A673 (cell line): Measurements from ENCODE around the gene STX1A. TPM values are rescaled to one million over a fixed set of nuclear protein-coding genes. Genes with fewer than 3 reads are reported as not detected.
A peak's percentile ranks its signal among the peaks of the same experiment; 100 is the strongest.

ENCODE experiments used
- BruUV-seq: library from RNA; stranded (reverse); fragments of 400-500 nt; replicated peaks from 2 replicates; lab custom pipeline; 2021; lab: Mats Ljungman, UMichigan
- CTCF ChIA-PET: fragments of 300-600 bp; sonication (Branson Sonifier 250); formaldehyde crosslinking; loops from one replicate; lab custom pipeline; 2022; ENCODE audit warnings: antibody characterized with exemption; lab: Charles Lee
- POLR2A ChIA-PET: fragments of 300-600 bp; sonication (Branson Sonifier 250); formaldehyde crosslinking; loops from one replicate; lab custom pipeline; 2022; ENCODE audit warnings: antibody characterized with exemption; ENCODE audit not compliant: low non-redundant PET; lab: Charles Lee
- DNase-seq: peaks from one replicate; pipeline ENCODE4 v3.0.0-alpha.2; 2015; ENCODE audit warnings: low spot score
- H3K27ac ChIP-seq: fragments of 200-600 bp; sonication (generic); 2 replicates; pipeline ENCODE4 v1.5.1; 2016; ENCODE audit warnings: mixed run types, low read depth, mild to moderate bottlenecking, mixed read lengths, antibody characterized with exemption, low read length; ENCODE audit not compliant: poor library complexity, severe bottlenecking
- H3K27me3 ChIP-seq: fragments of 200-600 bp; sonication (generic); replicated peaks from 2 replicates; pipeline ENCODE4 v1.6.1; 2017; ENCODE audit warnings: mixed run types, low read depth, mild to moderate bottlenecking, mixed read lengths, antibody characterized with exemption, low read length; ENCODE audit not compliant: insufficient read depth, poor library complexity
- H3K36me3 ChIP-seq: fragments of 200-600 bp; sonication (generic); 2 replicates; pipeline ENCODE4 v1.6.1; 2016; ENCODE audit warnings: mixed run types, mild to moderate bottlenecking, mixed read lengths, antibody characterized with exemption, low read length; ENCODE audit not compliant: insufficient read depth, poor library complexity, severe bottlenecking
- H3K4me1 ChIP-seq: fragments of 200-600 bp; sonication (generic); 2 replicates; pipeline ENCODE4 v1.6.1; 2017; ENCODE audit warnings: mixed run types, mild to moderate bottlenecking, mixed read lengths, antibody characterized with exemption, low read length; ENCODE audit not compliant: insufficient read depth, poor library complexity, severe bottlenecking
- H3K4me3 ChIP-seq: fragments of 200-600 bp; sonication (generic); 2 replicates; pipeline ENCODE4 v1.5.1; 2016; ENCODE audit warnings: low read depth, mixed run types, mild to moderate bottlenecking, mixed read lengths, low read length; ENCODE audit not compliant: poor library complexity, severe bottlenecking
- H3K9me3 ChIP-seq: fragments of 200-600 bp; sonication (generic); 2 replicates; pipeline ENCODE4 v1.6.1; 2016; ENCODE audit warnings: mixed run types, low read depth, mild to moderate bottlenecking, mixed read lengths, antibody characterized with exemption, low read length; ENCODE audit not compliant: poor library complexity, severe bottlenecking
- CTCF ChIP-seq: fragments of 300-800, 200-600 bp; sonication (generic); conservative IDR thresholded peaks from 2 replicates; pipeline ENCODE4 v1.5.1; 2017; ENCODE audit warnings: low read depth, mild to moderate bottlenecking, antibody characterized with exemption, low read length, moderate library complexity, mixed read lengths
- EZH2 ChIP-seq: fragments of 200-600 bp; sonication (generic); IDR thresholded peaks from 2 replicates; pipeline ENCODE4 v1.6.1; 2017; ENCODE audit warnings: borderline replicate concordance, low read depth, mild to moderate bottlenecking, mixed read lengths, antibody characterized with exemption, low read length; ENCODE audit not compliant: poor library complexity, severe bottlenecking
- intact Hi-C: fragments of 100-400 bp; cut with micrococcal nuclease; formaldehyde crosslinking; loops from one replicate; pipeline ENCODE4 v1.10.0; 2022; ENCODE audit not compliant: unreplicated experiment
- total RNA-seq: library from RNA; stranded (reverse); gene quantifications from 2 replicates; pipeline ENCODE4 v1.2.3, GENCODE V29; 2021

STX1A gene
- total RNA-seq, 1 experiment from 2014 or later, result 47.1 TPM

GRCh38 chr7:73669858-73670385 lies 49.5 kb downstream of the STX1A start:
- H3K27ac ChIP-seq, result no peak overlapping the region
- TF ChIP-seq EZH2 (no peak), CTCF (no peak)
- no peaks in the 10 kb centered on the region for H3K27me3 ChIP-seq
- CTCF ChIA-PET, result interaction anchor here (0.8 kb wide), 1 partner anchor 56 kb away, joined by 4 read pairs; no protein-coding TSS in a partner anchor
- H3K4me1 ChIP-seq, result peaks cover 6% of the 10 kb centered on the region
- H3K36me3 ChIP-seq, result no peaks in the 10 kb centered on the region
- DNase-seq, result no peak
- no TSS peak for BruUV-seq
- POLR2A ChIA-PET, result no interaction called here
- no peaks in the 10 kb centered on the region for H3K9me3 ChIP-seq
- intact Hi-C loops, result loop anchor here (5.0 kb wide), 3 partner anchors 47 to 63 kb away; partner anchors contain the start of genes MLXIPL and STX1A
- H3K4me3 ChIP-seq, result no peak overlapping the region

GRCh38 chr7:73669288-73669701 lies 50.2 kb downstream of the STX1A start:
- no peaks in the 10 kb centered on the region for H3K36me3 ChIP-seq
- ChIA-PET CTCF (interaction anchor here (0.8 kb wide), 1 partner anchor 56 kb away, joined by 4 read pairs; no protein-coding TSS in a partner anchor), POLR2A (no interaction called here)
- peaks cover 6% of the 10 kb centered on the region for H3K4me1 ChIP-seq
- H3K9me3 ChIP-seq, result no peaks in the 10 kb centered on the region
- TF ChIP-seq CTCF (no peak), EZH2 (no peak)
- intact Hi-C loops, result loop anchor here (5.0 kb wide), 3 partner anchors 47 to 62 kb away; partner anchors contain the start of genes MLXIPL and STX1A
- no peak for DNase-seq
- peak overlapping the region; percentile 87 for H3K4me3 ChIP-seq
- no TSS peak for BruUV-seq
- no peaks in the 10 kb centered on the region for H3K27me3 ChIP-seq
- no peak overlapping the region for H3K27ac ChIP-seq

GRCh38 chr7:73668886-73669230 lies 50.6 kb downstream of the STX1A start:
- Histone ChIP-seq H3K27ac (no peak overlapping the region), H3K9me3 (no peaks in the 10 kb centered on the region), H3K4me3 (peak overlapping the region; percentile 87), H3K36me3 (no peaks in the 10 kb centered on the region), H3K27me3 (no peaks in the 10 kb centered on the region), H3K4me1 (peaks cover 6% of the 10 kb centered on the region)
- intact Hi-C loops, result loop anchor here (5.0 kb wide), 3 partner anchors 47 to 62 kb away; partner anchors contain the start of genes MLXIPL and STX1A
- DNase-seq, result no peak
- POLR2A ChIA-PET, result no interaction called here
- no TSS peak for BruUV-seq
- TF ChIP-seq CTCF, result no peak
- CTCF ChIA-PET, result interaction anchor here (0.8 to 1.3 kb wide), 2 partner anchors 25 to 57 kb away, joined by 3 to 4 read pairs; no protein-coding TSS in a partner anchor
